ENCODE data around the gene ASTN2. TPM values are rescaled to one million over a fixed set of nuclear protein-coding genes. Genes with fewer than 3 reads are reported as not detected.

The ASTN2 gene
- total RNA-seq, 1 donor from 2014 or later, result 7.3 TPM

- Histone ChIP-seq H3K27ac (ENCODE audit: low read depth, low read length) (no peak overlapping the region), H3K9ac (ENCODE audit: low read depth in 1 of 3, low read length in 3 of 3) (no peak overlapping the region), H3K27me3 (ENCODE audit: control insufficient read depth in 3 of 3, insufficient read depth in 3 of 3, low read length in 3 of 3) (no peaks in the 10 kb centered on the region), H3K9me3 (ENCODE audit: control insufficient read depth in 3 of 3, low read length in 3 of 3) (no peaks in the 10 kb centered on the region), H3K4me3 (ENCODE audit: low read length in 3 of 3) (no peak overlapping the region), H3K4me1 (ENCODE audit: control insufficient read depth in 3 of 3, insufficient read depth in 3 of 3, low read length in 3 of 3) (no peaks in the 10 kb centered on the region), H3K36me3 (ENCODE audit: control insufficient read depth in 3 of 3, insufficient read depth in 3 of 3, low read length in 3 of 3) (peaks cover 0 to 3% (median 0%) of the 10 kb centered on the region in 3 donors)
These were observed 1019.8 kb downstream of the ASTN2 start for GRCh38 chr9:116394894-116395698.

- Histone ChIP-seq H3K27me3 (ENCODE audit: control insufficient read depth in 3 of 3, insufficient read depth in 3 of 3, low read length in 3 of 3) (no peaks in the 10 kb centered on the region), H3K9ac (ENCODE audit: low read depth in 1 of 3, low read length in 3 of 3) (no peak overlapping the region), H3K9me3 (ENCODE audit: control insufficient read depth in 3 of 3, low read length in 3 of 3) (no peaks in the 10 kb centered on the region), H3K4me1 (ENCODE audit: control insufficient read depth in 3 of 3, insufficient read depth in 3 of 3, low read length in 3 of 3) (no peaks in the 10 kb centered on the region), H3K36me3 (ENCODE audit: control insufficient read depth in 3 of 3, insufficient read depth in 3 of 3, low read length in 3 of 3) (peaks cover 0 to 3% (median 0%) of the 10 kb centered on the region in 3 donors), H3K27ac (ENCODE audit: low read depth, low read length) (no peak overlapping the region), H3K4me3 (ENCODE audit: low read length in 3 of 3) (no peak overlapping the region)
These were observed 1020.8 kb downstream of the ASTN2 start for GRCh38 chr9:116394070-116394469.

GRCh38 chr9:116393198-116393597 is 1021.7 kb downstream of the ASTN2 start:
- Histone ChIP-seq H3K9me3 (ENCODE audit: control insufficient read depth in 3 of 3, low read length in 3 of 3) (no peaks in the 10 kb centered on the region), H3K4me1 (ENCODE audit: control insufficient read depth in 3 of 3, insufficient read depth in 3 of 3, low read length in 3 of 3) (no peaks in the 10 kb centered on the region), H3K27ac (ENCODE audit: low read depth, low read length) (no peak overlapping the region), H3K9ac (ENCODE audit: low read depth in 1 of 3, low read length in 3 of 3) (no peak overlapping the region), H3K36me3 (ENCODE audit: control insufficient read depth in 3 of 3, insufficient read depth in 3 of 3, low read length in 3 of 3) (peaks cover 0 to 3% (median 0%) of the 10 kb centered on the region in 3 donors), H3K27me3 (ENCODE audit: control insufficient read depth in 3 of 3, insufficient read depth in 3 of 3, low read length in 3 of 3) (no peaks in the 10 kb centered on the region), H3K4me3 (ENCODE audit: low read length in 3 of 3) (no peak overlapping the region)

GRCh38 chr9:116391306-116391900 is 1023.5 kb downstream of the ASTN2 start:
- Histone ChIP-seq H3K27me3 (ENCODE audit: control insufficient read depth in 3 of 3, insufficient read depth in 3 of 3, low read length in 3 of 3) (no peaks in the 10 kb centered on the region), H3K4me1 (ENCODE audit: control insufficient read depth in 3 of 3, insufficient read depth in 3 of 3, low read length in 3 of 3) (no peaks in the 10 kb centered on the region), H3K27ac (ENCODE audit: low read depth, low read length) (no peak overlapping the region), H3K4me3 (ENCODE audit: low read length in 3 of 3) (no peak overlapping the region), H3K9me3 (ENCODE audit: control insufficient read depth in 3 of 3, low read length in 3 of 3) (no peaks in the 10 kb centered on the region), H3K9ac (ENCODE audit: low read depth in 1 of 3, low read length in 3 of 3) (no peak overlapping the region), H3K36me3 (ENCODE audit: control insufficient read depth in 3 of 3, insufficient read depth in 3 of 3, low read length in 3 of 3) (no peaks in the 10 kb centered on the region)

GRCh38 chr9:116390303-116391228 is 1024.3 kb downstream of the ASTN2 start:
- no peaks in the 10 kb centered on the region for H3K27me3 ChIP-seq (ENCODE audit: control insufficient read depth in 3 of 3, insufficient read depth in 3 of 3, low read length in 3 of 3)
- H3K4me3 ChIP-seq (ENCODE audit: low read length in 3 of 3), result no peak overlapping the region
- no peaks in the 10 kb centered on the region for H3K9me3 ChIP-seq (ENCODE audit: control insufficient read depth in 3 of 3, low read length in 3 of 3)
- H3K27ac ChIP-seq (ENCODE audit: low read depth, low read length), result no peak overlapping the region
- H3K36me3 ChIP-seq (ENCODE audit: control insufficient read depth in 3 of 3, insufficient read depth in 3 of 3, low read length in 3 of 3), result no peaks in the 10 kb centered on the region
- H3K4me1 ChIP-seq (ENCODE audit: control insufficient read depth in 3 of 3, insufficient read depth in 3 of 3, low read length in 3 of 3), result no peaks in the 10 kb centered on the region
- no peak overlapping the region for H3K9ac ChIP-seq (ENCODE audit: low read depth in 1 of 3, low read length in 3 of 3)

- Histone ChIP-seq H3K9me3 (ENCODE audit: control insufficient read depth in 3 of 3, low read length in 3 of 3) (no peaks in the 10 kb centered on the region), H3K27ac (ENCODE audit: low read depth, low read length) (no peak overlapping the region), H3K4me1 (ENCODE audit: control insufficient read depth in 3 of 3, insufficient read depth in 3 of 3, low read length in 3 of 3) (no peaks in the 10 kb centered on the region), H3K27me3 (ENCODE audit: control insufficient read depth in 3 of 3, insufficient read depth in 3 of 3, low read length in 3 of 3) (no peaks in the 10 kb centered on the region), H3K4me3 (ENCODE audit: low read length in 3 of 3) (no peak overlapping the region), H3K9ac (ENCODE audit: low read depth in 1 of 3, low read length in 3 of 3) (no peak overlapping the region), H3K36me3 (ENCODE audit: control insufficient read depth in 3 of 3, insufficient read depth in 3 of 3, low read length in 3 of 3) (no peaks in the 10 kb centered on the region)
These were observed 1025.1 kb downstream of the ASTN2 start for GRCh38 chr9:116389541-116390302.

- Histone ChIP-seq H3K9me3 (ENCODE audit: control insufficient read depth in 3 of 3, low read length in 3 of 3) (no peaks in the 10 kb centered on the region), H3K9ac (ENCODE audit: low read depth in 1 of 3, low read length in 3 of 3) (no peak overlapping the region), H3K27ac (ENCODE audit: low read depth, low read length) (no peak overlapping the region), H3K4me3 (ENCODE audit: low read length in 3 of 3) (no peak overlapping the region), H3K4me1 (ENCODE audit: control insufficient read depth in 3 of 3, insufficient read depth in 3 of 3, low read length in 3 of 3) (no peaks in the 10 kb centered on the region), H3K27me3 (ENCODE audit: control insufficient read depth in 3 of 3, insufficient read depth in 3 of 3, low read length in 3 of 3) (no peaks in the 10 kb centered on the region), H3K36me3 (ENCODE audit: control insufficient read depth in 3 of 3, insufficient read depth in 3 of 3, low read length in 3 of 3) (no peaks in the 10 kb centered on the region)
These were observed 1026.7 kb downstream of the ASTN2 start for GRCh38 chr9:116387934-116388698.

- H3K36me3 ChIP-seq (ENCODE audit: control insufficient read depth in 3 of 3, insufficient read depth in 3 of 3, low read length in 3 of 3), result no peaks in the 10 kb centered on the region
- no peaks in the 10 kb centered on the region for H3K4me1 ChIP-seq (ENCODE audit: control insufficient read depth in 3 of 3, insufficient read depth in 3 of 3, low read length in 3 of 3)
- no peak overlapping the region for H3K4me3 ChIP-seq (ENCODE audit: low read length in 3 of 3)
- no peak overlapping the region for H3K27ac ChIP-seq (ENCODE audit: low read depth, low read length)
- no peaks in the 10 kb centered on the region for H3K9me3 ChIP-seq (ENCODE audit: control insufficient read depth in 3 of 3, low read length in 3 of 3)
- H3K9ac ChIP-seq (ENCODE audit: low read depth in 1 of 3, low read length in 3 of 3), result no peak overlapping the region
- H3K27me3 ChIP-seq (ENCODE audit: control insufficient read depth in 3 of 3, insufficient read depth in 3 of 3, low read length in 3 of 3), result no peaks in the 10 kb centered on the region
These were observed 1030.9 kb downstream of the ASTN2 start for GRCh38 chr9:116383936-116384335.

- no peaks in the 10 kb centered on the region for H3K27me3 ChIP-seq (ENCODE audit: control insufficient read depth in 3 of 3, insufficient read depth in 3 of 3, low read length in 3 of 3)
- H3K4me3 ChIP-seq (ENCODE audit: low read length in 3 of 3), result no peak overlapping the region
- no peak overlapping the region for H3K27ac ChIP-seq (ENCODE audit: low read depth, low read length)
- H3K4me1 ChIP-seq (ENCODE audit: control insufficient read depth in 3 of 3, insufficient read depth in 3 of 3, low read length in 3 of 3), result no peaks in the 10 kb centered on the region
- H3K36me3 ChIP-seq (ENCODE audit: control insufficient read depth in 3 of 3, insufficient read depth in 3 of 3, low read length in 3 of 3), result no peaks in the 10 kb centered on the region
- no peak overlapping the region for H3K9ac ChIP-seq (ENCODE audit: low read depth in 1 of 3, low read length in 3 of 3)
- no peaks in the 10 kb centered on the region for H3K9me3 ChIP-seq (ENCODE audit: control insufficient read depth in 3 of 3, low read length in 3 of 3)
These were observed 1031.7 kb downstream of the ASTN2 start for GRCh38 chr9:116383133-116383532.

All from skeletal muscle tissue (tissue), 4 donors.